ENCODE measurements around the gene EIF4E3.

The EIF4E3 gene

DNA sequence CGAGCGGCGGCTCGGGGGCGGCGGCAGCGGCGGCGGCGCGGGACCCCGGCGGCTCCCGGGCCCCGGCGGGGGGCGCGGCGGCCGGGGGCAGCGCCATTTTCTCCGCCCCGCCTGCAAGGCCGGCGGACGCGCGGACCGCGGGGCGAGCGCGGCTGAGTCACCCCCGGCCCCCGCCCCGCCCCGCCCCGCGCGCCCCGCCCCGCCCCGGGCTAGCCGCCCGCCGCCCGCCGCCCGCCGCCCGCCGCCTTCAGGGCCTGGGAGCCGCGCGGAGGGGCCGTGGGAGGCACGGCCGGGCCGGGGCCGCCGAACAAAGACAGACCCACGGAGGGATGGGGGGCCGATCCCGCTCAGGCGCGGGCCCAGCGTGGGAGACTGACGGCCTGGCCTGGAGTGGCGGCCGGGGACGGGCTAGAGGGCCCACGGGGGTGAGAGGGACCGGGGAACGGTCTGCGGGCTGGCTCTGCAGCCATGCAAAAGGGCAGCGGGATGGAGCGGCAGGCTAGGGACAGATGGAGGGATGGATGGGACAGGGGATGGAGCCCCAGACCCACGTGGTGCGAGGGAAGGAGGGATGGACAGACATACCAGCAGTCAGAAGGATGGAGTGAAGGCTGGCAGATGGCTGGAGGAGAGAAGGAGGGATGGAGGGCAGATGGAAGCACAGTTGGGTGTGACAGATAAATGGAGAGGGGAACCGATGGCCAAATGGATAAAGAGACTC is at the start of gene EIF4E3:
TSS of gene EIF4E3 (minus strand) at position 132 of the 721 bp plus-strand sequence. CDS start at position 97, 35 bp downstream.
- peaks cover 4% of the 10 kb centered on the region for H3K27me3 Mint-ChIP-seq
- H3K27ac Mint-ChIP-seq = peak within 1 kb of the TSS; percentile 68
- peaks cover 60% of the 10 kb centered on the region for H3K4me1 Mint-ChIP-seq (ENCODE audit: low read depth)
- H3K4me3 Mint-ChIP-seq = peak within 1 kb of the TSS; percentile 80
- intact Hi-C loops (cut with micrococcal nuclease) = loop anchor here (10.0 kb wide), 1 partner anchor 59 kb away; the partner anchor contains the start of gene PROK2
- H3K9me3 Mint-ChIP-seq = no peaks in the 10 kb centered on the region
- peaks cover 15% of the 10 kb centered on the region for H3K36me3 Mint-ChIP-seq (ENCODE audit: low read depth)

DNA sequence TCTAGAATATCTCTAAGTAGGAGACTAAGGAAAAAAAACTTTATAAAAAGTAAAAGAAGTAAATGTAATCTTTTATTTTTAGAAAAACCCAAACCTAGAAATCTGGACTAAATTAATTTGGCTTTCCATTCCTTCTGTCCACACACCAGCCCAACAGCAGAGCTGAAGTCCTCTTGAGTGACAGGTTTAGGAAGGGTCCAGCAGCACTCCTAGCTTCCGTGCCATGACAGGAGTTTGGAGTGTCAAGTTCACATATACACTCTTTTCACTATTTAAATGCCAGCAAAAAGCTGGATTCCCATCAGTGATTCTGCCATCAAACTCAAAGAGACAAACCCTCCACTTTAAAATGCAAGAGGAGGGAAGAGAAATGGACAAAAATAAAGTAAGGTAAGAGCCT is 46.7 kb upstream of the EIF4E3 start:
- no peak overlapping the region for H3K27ac Mint-ChIP-seq
- peaks cover 13% of the 10 kb centered on the region for H3K4me1 Mint-ChIP-seq (ENCODE audit: low read depth)
- no peaks in the 10 kb centered on the region for H3K27me3 Mint-ChIP-seq
- no peak overlapping the region for H3K4me3 Mint-ChIP-seq
- no peaks in the 10 kb centered on the region for H3K9me3 Mint-ChIP-seq
- no peaks in the 10 kb centered on the region for H3K36me3 Mint-ChIP-seq (ENCODE audit: low read depth)
- intact Hi-C loops (cut with micrococcal nuclease) = no loop called here

DNA sequence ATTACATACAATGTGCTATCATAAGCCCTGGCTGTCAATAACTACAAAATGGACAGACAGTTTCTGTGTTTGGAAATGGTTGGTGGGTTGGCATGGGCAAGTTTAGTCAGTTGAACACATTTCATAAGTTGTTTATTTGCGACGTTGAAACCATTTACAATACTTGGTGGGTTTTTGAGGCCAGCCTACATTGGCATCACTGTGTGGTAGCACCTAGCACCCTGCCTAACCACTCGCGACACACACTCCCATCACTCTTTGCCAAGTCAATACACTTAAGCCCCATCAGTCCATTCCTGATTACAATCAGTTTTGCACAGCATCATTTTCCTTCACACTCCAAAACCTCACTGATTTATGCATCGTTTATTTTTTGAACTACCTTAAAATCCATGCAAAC is 45.9 kb upstream of the EIF4E3 start:
- Mint-ChIP-seq H3K27me3 (no peaks in the 10 kb centered on the region), H3K4me1 (ENCODE audit: low read depth) (peaks cover 13% of the 10 kb centered on the region), H3K9me3 (no peaks in the 10 kb centered on the region), H3K36me3 (ENCODE audit: low read depth) (no peaks in the 10 kb centered on the region), H3K27ac (no peak overlapping the region), H3K4me3 (no peak overlapping the region)
- intact Hi-C loops (cut with micrococcal nuclease) = no loop called here

DNA sequence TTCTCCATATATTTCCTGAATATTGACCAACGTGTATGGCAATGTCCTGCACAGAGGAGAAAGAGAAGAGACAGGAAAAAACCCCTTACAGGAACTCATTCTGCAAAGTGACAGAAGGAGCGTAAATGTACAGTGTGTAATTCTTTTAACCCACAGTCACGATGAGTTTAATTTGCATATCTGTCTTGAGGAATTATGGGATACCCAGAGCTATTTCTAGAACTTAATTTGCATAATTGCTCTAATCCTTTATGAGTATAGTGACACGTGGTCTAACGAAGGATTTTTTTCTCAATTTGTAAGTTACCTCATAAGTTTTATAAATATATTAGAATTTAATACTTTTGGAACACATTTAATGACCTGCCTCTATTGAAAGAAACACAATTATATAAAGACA is 38.2 kb upstream of the EIF4E3 start:
- H3K4me3 Mint-ChIP-seq = no peak overlapping the region
- H3K9me3 Mint-ChIP-seq = no peaks in the 10 kb centered on the region
- intact Hi-C loops (cut with micrococcal nuclease) = no loop called here
- H3K27me3 Mint-ChIP-seq = peaks cover 6% of the 10 kb centered on the region
- H3K36me3 Mint-ChIP-seq (ENCODE audit: low read depth) = no peaks in the 10 kb centered on the region
- no peak overlapping the region for H3K27ac Mint-ChIP-seq
- peaks cover 29% of the 10 kb centered on the region for H3K4me1 Mint-ChIP-seq (ENCODE audit: low read depth)

DNA sequence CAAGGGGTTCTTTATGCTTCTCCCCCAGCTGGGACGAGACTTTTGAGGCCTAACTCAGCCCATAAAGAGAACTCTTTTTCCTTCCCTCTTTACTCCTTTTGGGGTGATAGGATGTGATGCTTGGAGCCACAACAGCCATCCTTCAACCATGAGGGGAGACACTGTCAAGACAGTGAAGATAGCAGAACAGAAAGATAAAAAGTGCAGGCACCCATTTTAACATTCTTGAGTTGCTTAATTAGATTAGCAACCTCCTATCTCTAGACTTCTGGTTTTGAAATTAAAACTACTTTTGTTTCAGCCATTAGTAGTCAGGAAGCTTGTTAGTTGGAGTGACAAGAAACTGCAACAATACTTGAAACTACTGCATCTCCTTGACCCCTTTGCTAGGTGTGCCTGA is 34.9 kb upstream of the EIF4E3 start:
- Mint-ChIP-seq H3K4me1 (ENCODE audit: low read depth) (peaks cover 34% of the 10 kb centered on the region), H3K27me3 (peaks cover 13% of the 10 kb centered on the region), H3K9me3 (no peaks in the 10 kb centered on the region), H3K36me3 (ENCODE audit: low read depth) (peaks cover 6% of the 10 kb centered on the region), H3K4me3 (no peak overlapping the region), H3K27ac (peak overlapping the region; percentile 28)
- intact Hi-C loops (cut with micrococcal nuclease) = no loop called here

DNA sequence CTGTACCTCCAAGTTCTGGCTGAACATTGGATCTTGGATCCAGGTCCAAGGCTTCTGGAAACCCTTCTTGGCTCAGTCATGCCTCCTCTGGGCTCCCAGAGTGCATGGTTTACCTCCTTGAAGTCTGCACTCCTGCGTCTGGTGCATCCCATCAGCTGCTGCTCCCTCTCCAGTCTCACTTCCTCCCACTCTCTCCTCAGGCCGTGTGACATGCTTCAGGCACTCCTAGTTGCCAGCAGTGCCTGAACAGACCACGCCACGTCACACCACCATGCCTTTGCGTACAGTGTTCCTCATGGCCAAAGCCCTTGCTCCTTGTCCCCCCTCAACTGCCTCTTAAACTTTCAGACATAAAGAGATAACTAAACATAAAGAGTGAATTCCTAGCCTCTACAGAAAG is 34.2 kb upstream of the EIF4E3 start:
- intact Hi-C loops (cut with micrococcal nuclease) = loop anchor here (5.0 kb wide), 1 partner anchor 38 kb away; no protein-coding TSS in a partner anchor
- Mint-ChIP-seq H3K27me3 (peaks cover 17% of the 10 kb centered on the region), H3K4me1 (ENCODE audit: low read depth) (peaks cover 40% of the 10 kb centered on the region), H3K36me3 (ENCODE audit: low read depth) (peaks cover 13% of the 10 kb centered on the region), H3K27ac (peak overlapping the region; percentile 28), H3K9me3 (no peaks in the 10 kb centered on the region), H3K4me3 (no peak overlapping the region)

DNA sequence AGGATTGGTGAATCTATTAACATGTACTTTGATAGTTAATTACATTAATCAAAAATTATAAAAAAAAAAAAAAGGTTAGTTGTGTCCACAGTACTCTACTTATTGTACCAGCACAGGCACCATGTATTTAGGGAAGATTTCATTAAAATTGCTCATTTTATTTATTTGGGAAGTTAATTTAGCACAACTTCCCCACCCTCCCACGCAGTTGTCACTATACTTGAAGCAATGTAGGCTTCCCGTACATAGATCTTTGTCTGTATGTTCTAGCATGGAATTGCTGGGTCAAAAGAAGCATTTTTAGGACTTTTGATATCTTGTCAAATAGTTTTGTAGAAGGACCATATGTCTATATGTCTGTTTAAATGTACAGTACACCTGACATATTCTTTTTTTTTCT is 32.9 kb upstream of the EIF4E3 start:
- Mint-ChIP-seq H3K27ac (no peak overlapping the region), H3K27me3 (peaks cover 14% of the 10 kb centered on the region), H3K4me1 (ENCODE audit: low read depth) (peaks cover 41% of the 10 kb centered on the region), H3K36me3 (ENCODE audit: low read depth) (peaks cover 13% of the 10 kb centered on the region), H3K9me3 (no peaks in the 10 kb centered on the region), H3K4me3 (no peak overlapping the region)
- intact Hi-C loops (cut with micrococcal nuclease) = loop anchor here (5.0 kb wide), 1 partner anchor 39 kb away; no protein-coding TSS in a partner anchor

DNA sequence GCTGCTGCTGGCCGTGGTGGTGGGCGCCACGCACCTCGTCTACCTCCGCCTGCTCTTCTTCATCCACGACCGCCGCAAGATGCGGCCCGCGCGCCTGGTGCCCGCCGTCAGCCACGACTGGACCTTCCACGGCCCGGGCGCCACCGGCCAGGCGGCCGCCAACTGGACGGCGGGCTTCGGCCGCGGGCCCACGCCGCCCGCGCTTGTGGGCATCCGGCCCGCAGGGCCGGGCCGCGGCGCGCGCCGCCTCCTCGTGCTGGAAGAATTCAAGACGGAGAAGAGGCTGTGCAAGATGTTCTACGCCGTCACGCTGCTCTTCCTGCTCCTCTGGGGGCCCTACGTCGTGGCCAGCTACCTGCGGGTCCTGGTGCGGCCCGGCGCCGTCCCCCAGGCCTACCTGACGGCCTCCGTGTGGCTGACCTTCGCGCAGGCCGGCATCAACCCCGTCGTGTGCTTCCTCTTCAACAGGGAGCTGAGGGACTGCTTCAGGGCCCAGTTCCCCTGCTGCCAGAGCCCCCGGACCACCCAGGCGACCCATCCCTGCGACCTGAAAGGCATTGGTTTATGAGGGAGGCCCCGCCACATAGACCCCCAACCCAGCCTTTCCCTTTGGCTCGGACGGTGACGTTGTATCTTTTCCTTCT is 29.5 kb upstream of the EIF4E3 start:
- peaks cover 22% of the 10 kb centered on the region for H3K27me3 Mint-ChIP-seq
- H3K4me3 Mint-ChIP-seq = peak overlapping the region; percentile 79
- peak overlapping the region; percentile 66 for H3K27ac Mint-ChIP-seq
- intact Hi-C loops (cut with micrococcal nuclease) = loop anchor here (5.0 kb wide), 1 partner anchor 43 kb away; no protein-coding TSS in a partner anchor
- peaks cover 13% of the 10 kb centered on the region for H3K36me3 Mint-ChIP-seq (ENCODE audit: low read depth)
- H3K9me3 Mint-ChIP-seq = no peaks in the 10 kb centered on the region
- peaks cover 51% of the 10 kb centered on the region for H3K4me1 Mint-ChIP-seq (ENCODE audit: low read depth)

DNA sequence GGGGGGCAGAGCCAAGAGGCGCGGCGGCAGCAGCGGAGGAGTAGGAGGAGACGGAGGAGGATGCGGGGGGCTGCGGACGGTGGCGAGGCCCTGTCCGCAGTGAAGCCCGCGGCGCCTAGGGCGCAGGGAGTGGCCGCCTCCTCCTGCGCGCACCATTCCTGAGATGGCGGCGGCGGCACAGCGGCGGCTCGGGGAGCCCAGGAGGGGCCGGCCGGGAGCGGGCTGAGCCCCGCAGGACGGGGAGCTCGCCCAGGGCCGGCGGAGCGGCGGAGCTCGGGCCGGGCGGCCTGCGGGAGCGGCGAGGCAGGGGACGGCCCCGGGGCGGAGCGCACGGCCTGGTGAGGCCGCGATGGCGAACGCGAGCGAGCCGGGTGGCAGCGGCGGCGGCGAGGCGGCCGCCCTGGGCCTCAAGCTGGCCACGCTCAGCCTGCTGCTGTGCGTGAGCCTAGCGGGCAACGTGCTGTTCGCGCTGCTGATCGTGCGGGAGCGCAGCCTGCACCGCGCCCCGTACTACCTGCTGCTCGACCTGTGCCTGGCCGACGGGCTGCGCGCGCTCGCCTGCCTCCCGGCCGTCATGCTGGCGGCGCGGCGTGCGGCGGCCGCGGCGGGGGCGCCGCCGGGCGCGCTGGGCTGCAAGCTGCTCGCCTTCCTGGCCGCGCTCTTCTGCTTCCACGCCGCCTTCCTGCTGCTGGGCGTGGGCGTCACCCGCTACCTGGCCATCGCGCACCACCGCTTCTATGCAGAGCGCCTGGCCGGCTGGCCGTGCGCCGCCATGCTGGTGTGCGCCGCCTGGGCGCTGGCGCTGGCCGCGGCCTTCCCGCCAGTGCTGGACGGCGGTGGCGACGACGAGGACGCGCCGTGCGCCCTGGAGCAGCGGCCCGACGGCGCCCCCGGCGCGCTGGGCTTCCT is 28.8 kb upstream of the EIF4E3 start, which contains the start of gene GPR27:
TSS of gene GPR27 (plus strand) at position 155 of the 909 bp plus-strand sequence. CDS start at position 350, 195 bp downstream.
- intact Hi-C loops (cut with micrococcal nuclease) = no loop called here
- peaks cover 13% of the 10 kb centered on the region for H3K36me3 Mint-ChIP-seq (ENCODE audit: low read depth)
- H3K27ac Mint-ChIP-seq = peak within 1 kb of the TSS; percentile 66
- H3K4me1 Mint-ChIP-seq (ENCODE audit: low read depth) = peaks cover 43% of the 10 kb centered on the region
- H3K9me3 Mint-ChIP-seq = no peaks in the 10 kb centered on the region
- H3K27me3 Mint-ChIP-seq = peaks cover 22% of the 10 kb centered on the region
- peak within 1 kb of the TSS; percentile 74 for H3K4me3 Mint-ChIP-seq

DNA sequence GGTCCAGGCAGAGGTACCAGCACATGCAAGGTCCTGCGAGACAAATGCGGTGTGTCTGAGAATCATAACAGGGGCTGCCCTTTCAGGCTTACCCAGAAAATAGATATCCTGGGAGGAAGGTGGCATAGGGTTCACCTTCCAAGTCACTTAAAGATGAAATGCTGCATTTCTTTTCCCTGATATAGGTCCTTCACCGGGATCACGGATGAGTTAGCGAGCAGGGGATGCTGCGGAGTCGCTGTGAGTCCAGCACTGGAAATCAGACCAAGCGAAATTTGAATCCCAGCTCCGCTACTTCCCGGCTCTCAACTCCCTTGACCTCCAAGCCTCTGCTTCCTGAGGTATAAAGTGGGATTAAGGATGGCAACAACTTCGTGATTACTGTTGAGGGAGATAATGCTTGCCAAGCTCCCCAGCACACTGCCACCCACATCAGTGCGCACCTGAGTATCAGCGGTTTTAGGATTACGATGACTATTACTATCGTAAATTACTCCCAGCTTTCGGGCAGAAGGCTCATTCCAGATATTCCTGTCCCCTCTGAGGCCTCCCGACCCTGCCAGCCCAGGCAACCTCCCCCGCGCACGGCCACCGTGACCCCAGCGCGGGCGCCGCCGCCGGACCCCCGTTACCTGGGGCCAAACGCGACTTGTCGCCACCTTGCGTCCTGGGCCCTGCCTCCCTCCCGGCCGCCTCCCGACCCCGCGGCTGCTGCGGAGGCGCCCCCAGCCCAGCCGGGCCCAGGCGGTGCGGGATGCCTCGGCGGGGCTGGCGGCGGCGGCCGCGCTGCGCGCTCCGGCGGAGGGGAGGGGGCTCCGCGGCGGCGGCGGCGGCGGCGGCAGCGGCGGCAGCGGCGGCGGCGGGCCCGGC is 27.9 kb upstream of the EIF4E3 start:
- H3K27me3 Mint-ChIP-seq = peaks cover 22% of the 10 kb centered on the region
- peak overlapping the region; percentile 49 for H3K4me3 Mint-ChIP-seq
- peaks cover 37% of the 10 kb centered on the region for H3K4me1 Mint-ChIP-seq (ENCODE audit: low read depth)
- peaks cover 13% of the 10 kb centered on the region for H3K36me3 Mint-ChIP-seq (ENCODE audit: low read depth)
- H3K9me3 Mint-ChIP-seq = no peaks in the 10 kb centered on the region
- intact Hi-C loops (cut with micrococcal nuclease) = no loop called here
- peak overlapping the region; percentile 30 for H3K27ac Mint-ChIP-seq

DNA sequence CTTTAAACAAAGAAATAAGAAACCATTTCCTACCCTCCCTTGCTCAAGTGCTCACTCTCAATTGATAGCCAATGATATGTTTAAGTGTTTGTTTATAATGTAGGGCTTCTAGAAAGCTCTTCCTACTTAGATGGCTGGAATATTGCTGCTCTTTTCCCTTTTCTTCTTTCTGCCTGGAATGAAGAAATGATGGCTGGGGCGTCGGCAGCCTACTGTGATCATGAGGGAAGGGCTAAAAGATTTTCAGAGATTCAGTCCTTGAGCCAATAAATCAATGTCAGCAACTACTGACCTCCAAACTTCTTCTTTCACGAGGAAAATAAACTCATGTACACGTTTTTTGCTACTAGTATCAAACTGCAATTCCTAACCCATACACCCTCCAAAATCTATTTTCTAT is 26.4 kb upstream of the EIF4E3 start:
- H3K27me3 Mint-ChIP-seq = peaks cover 22% of the 10 kb centered on the region

DNA sequence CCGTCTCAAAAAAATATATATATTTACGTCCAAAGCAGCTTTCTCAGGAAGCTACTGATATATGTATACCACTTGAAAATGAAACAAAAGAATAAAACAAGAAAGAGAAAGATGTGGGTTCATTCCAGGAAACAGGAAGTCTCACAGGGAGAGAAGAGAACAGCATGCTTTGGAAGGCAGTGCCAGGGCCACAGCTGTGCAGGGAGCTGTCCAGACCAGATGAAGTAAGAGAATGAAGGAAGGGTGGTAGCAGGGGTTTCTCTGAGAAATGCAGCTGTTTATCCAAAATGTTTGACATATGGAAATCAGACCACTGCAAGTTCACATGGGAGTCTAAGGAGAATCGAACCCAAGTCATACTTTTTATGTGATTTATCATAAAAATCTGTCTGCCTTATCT is 19.5 kb upstream of the EIF4E3 start:
- H3K27ac Mint-ChIP-seq = no peak overlapping the region
- no peaks in the 10 kb centered on the region for H3K27me3 Mint-ChIP-seq
- no peaks in the 10 kb centered on the region for H3K36me3 Mint-ChIP-seq (ENCODE audit: low read depth)
- peaks cover 6% of the 10 kb centered on the region for H3K4me1 Mint-ChIP-seq (ENCODE audit: low read depth)
- peaks cover 29% of the 10 kb centered on the region for H3K9me3 Mint-ChIP-seq
- H3K4me3 Mint-ChIP-seq = no peak overlapping the region
- intact Hi-C loops (cut with micrococcal nuclease) = no loop called here

More for the DNA sequence above, 26.4 kb upstream of the EIF4E3 start:
- Mint-ChIP-seq H3K4me3 (no peak overlapping the region), H3K9me3 (no peaks in the 10 kb centered on the region), H3K4me1 (ENCODE audit: low read depth) (peaks cover 31% of the 10 kb centered on the region), H3K36me3 (ENCODE audit: low read depth) (peaks cover 13% of the 10 kb centered on the region), H3K27ac (no peak overlapping the region)
- intact Hi-C loops (cut with micrococcal nuclease) = no loop called here

DNA sequence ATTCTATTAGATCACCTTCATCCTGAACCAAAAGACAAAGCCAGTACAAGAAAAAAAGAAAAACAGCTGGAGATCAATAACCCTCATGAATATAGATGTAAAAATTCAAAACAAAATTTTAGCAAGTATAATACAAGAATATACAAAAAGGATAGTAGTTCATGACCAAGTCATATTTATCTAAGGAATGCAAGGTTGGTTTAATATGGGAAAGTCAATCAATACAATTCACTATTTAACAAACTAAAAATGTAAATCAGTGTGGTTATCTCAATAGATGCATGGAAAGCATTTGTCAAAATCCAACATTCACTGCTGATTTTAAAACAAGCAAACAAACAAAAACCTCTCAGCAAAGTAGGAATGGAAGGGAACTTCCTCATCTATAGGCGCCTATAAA is 17.4 kb upstream of the EIF4E3 start:
- intact Hi-C loops (cut with micrococcal nuclease) = no loop called here
- Mint-ChIP-seq H3K27me3 (no peaks in the 10 kb centered on the region), H3K4me3 (no peak overlapping the region), H3K36me3 (ENCODE audit: low read depth) (peaks cover under 1% of the 10 kb centered on the region), H3K9me3 (peaks cover 36% of the 10 kb centered on the region), H3K27ac (no peak overlapping the region), H3K4me1 (ENCODE audit: low read depth) (peaks cover 6% of the 10 kb centered on the region)
